PC-9 (cell line): ENCODE measurements around the gene ULBP3. TPM values are rescaled to one million over a fixed set of nuclear protein-coding genes. Genes with fewer than 3 reads are reported as not detected.

Source experiments
- BruUV-seq: library from RNA; stranded (reverse); fragments of 400-500 nt; replicated peaks from 2 replicates; lab custom pipeline; 2021; lab: Mats Ljungman, UMichigan
- CTCF ChIA-PET: fragments of 300-600 bp; sonication (Branson Sonifier 250); formaldehyde crosslinking; loops from one replicate; lab custom pipeline; 2022; ENCODE audit warnings: antibody characterized with exemption; lab: Charles Lee
- POLR2A ChIA-PET: fragments of 300-600 bp; sonication (Branson Sonifier 250); formaldehyde crosslinking; loops from one replicate; lab custom pipeline; 2022; ENCODE audit warnings: antibody characterized with exemption; ENCODE audit not compliant: unreplicated experiment; lab: Charles Lee
- DNase-seq, 2 experiments: peaks; one replicate each; pipeline versions ENCODE4 v3.0.0 to v3.0.0-alpha.2; 2015 to 2022; ENCODE audit warnings: mixed read lengths in 1 of 2
- H2AFZ ChIP-seq: fragments of 200-600 bp; sonication (generic); 2 replicates; pipeline ENCODE4 v1.8.1; 2017; ENCODE audit warnings: antibody characterized with exemption
- H3F3A ChIP-seq: fragments of 200-600 bp; sonication (generic); 2 replicates; pipeline ENCODE4 v1.8.1; 2017; ENCODE audit warnings: antibody characterized with exemption, mild to moderate bottlenecking, low read depth; ENCODE audit not compliant: insufficient read depth
- H3K27ac ChIP-seq: fragments of 200-600 bp; sonication (generic); 2 replicates; pipeline ENCODE4 v1.6.1; 2016; ENCODE audit warnings: mixed run types
- H3K27me3 ChIP-seq: fragments of 200-600 bp; sonication (generic); 2 replicates; pipeline ENCODE4 v1.6.1; 2016; ENCODE audit warnings: low read depth, mixed run types; ENCODE audit not compliant: insufficient read depth
- H3K36me3 ChIP-seq: fragments of 200-600 bp; sonication (generic); 2 replicates; pipeline ENCODE4 v1.6.1; 2016; ENCODE audit warnings: low read depth, mixed run types
- H3K4me1 ChIP-seq: fragments of 200-600 bp; sonication (generic); replicated peaks from 2 replicates; pipeline ENCODE4 v1.6.1; 2016; ENCODE audit warnings: mixed run types; ENCODE audit not compliant: insufficient read depth
- H3K4me2 ChIP-seq: fragments of 200-600 bp; sonication (generic); 2 replicates; pipeline ENCODE4 v1.6.1; 2017; ENCODE audit warnings: mixed run types
- H3K4me3 ChIP-seq: fragments of 200-600 bp; sonication (generic); 2 replicates; pipeline ENCODE4 v1.6.1; 2016; ENCODE audit warnings: mixed run types
- H3K79me2 ChIP-seq: fragments of 200-600 bp; sonication (generic); 2 replicates; pipeline ENCODE4 v1.6.1; 2017; ENCODE audit warnings: low read depth, mixed run types
- H3K9me2 ChIP-seq: fragments of 200-600 bp; sonication (generic); 2 replicates; pipeline ENCODE4 v1.8.1; 2017; ENCODE audit warnings: mild to moderate bottlenecking; ENCODE audit not compliant: insufficient read depth
- H3K9me3 ChIP-seq: fragments of 200-600 bp; sonication (generic); 2 replicates; pipeline ENCODE4 v1.8.1; 2016; ENCODE audit warnings: low read depth; ENCODE audit not compliant: insufficient read depth
- H4K20me1 ChIP-seq: fragments of 200-600 bp; sonication (generic); 2 replicates; pipeline ENCODE4 v1.8.1; 2017; ENCODE audit not compliant: insufficient read depth
- EZH2 ChIP-seq: fragments of 200-600 bp; sonication (generic); IDR thresholded peaks from 2 replicates; pipeline ENCODE4 v1.8.0; 2017; ENCODE audit warnings: antibody characterized with exemption, low read depth
- intact Hi-C: fragments of 100-400 bp; cut with micrococcal nuclease; formaldehyde crosslinking; loops from one replicate; pipeline ENCODE4 v1.10.0; 2022; ENCODE audit not compliant: unreplicated experiment
- total RNA-seq: library from RNA; stranded (reverse); gene quantifications from 2 replicates; pipeline ENCODE4 v1.2.3, GENCODE V29; 2021
- TF ChIP-seq, protein P1 (sequence below): fragments of 200-600 bp; sonication (generic); conservative IDR thresholded peaks from 2 replicates; pipeline ENCODE4 v1.6.1; 2017; ENCODE audit warnings: mixed run types, antibody characterized with exemption, mild to moderate bottlenecking, moderate library complexity

Gene ULBP3
- total RNA-seq, 1 experiment from 2014 or later, result 4.2 TPM

DNA sequence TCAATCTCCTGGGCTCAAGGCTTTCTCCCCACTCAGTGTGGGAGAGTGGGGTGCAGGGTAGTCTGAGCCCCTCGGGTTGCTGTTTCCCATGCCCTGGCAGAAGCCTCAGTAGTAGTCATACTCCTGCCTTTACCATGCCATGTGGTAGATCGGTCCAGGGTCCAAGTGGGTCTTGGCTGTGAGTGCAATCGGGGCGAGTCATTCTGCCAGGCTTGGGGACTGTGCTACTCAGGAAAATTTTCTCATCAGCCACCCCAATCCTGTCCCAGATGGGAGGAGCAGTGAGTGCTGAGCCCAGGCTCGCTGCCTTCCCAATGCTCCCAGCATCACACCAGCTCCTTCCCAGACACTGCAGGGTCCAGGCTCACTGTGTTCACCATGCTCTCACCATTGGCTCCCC lies 32.8 kb downstream of the ULBP3 start:
- Histone ChIP-seq H4K20me1 (no peaks in the 10 kb centered on the region), H3K9me3 (no peaks in the 10 kb centered on the region), H3K27ac (no peak overlapping the region), H3K4me1 (no peaks in the 10 kb centered on the region), H3K36me3 (no peaks in the 10 kb centered on the region), H3K79me2 (no peaks in the 10 kb centered on the region), H3K4me2 (no peak overlapping the region), H3K4me3 (no peak overlapping the region), H3K9me2 (no peaks in the 10 kb centered on the region), H3F3A (no peaks in the 10 kb centered on the region), H3K27me3 (peaks cover 11% of the 10 kb centered on the region), H2AFZ (no peak overlapping the region)
- intact Hi-C loops, result no loop called here
- ChIA-PET CTCF (no interaction called here), POLR2A (no interaction called here)
- BruUV-seq, result no TSS peak
- TF ChIP-seq EZH2, result no peak
- TF ChIP-seq, protein P1, sequence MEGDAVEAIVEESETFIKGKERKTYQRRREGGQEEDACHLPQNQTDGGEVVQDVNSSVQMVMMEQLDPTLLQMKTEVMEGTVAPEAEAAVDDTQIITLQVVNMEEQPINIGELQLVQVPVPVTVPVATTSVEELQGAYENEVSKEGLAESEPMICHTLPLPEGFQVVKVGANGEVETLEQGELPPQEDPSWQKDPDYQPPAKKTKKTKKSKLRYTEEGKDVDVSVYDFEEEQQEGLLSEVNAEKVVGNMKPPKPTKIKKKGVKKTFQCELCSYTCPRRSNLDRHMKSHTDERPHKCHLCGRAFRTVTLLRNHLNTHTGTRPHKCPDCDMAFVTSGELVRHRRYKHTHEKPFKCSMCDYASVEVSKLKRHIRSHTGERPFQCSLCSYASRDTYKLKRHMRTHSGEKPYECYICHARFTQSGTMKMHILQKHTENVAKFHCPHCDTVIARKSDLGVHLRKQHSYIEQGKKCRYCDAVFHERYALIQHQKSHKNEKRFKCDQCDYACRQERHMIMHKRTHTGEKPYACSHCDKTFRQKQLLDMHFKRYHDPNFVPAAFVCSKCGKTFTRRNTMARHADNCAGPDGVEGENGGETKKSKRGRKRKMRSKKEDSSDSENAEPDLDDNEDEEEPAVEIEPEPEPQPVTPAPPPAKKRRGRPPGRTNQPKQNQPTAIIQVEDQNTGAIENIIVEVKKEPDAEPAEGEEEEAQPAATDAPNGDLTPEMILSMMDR, result no peak
- DNase-seq, result no peak

DNA sequence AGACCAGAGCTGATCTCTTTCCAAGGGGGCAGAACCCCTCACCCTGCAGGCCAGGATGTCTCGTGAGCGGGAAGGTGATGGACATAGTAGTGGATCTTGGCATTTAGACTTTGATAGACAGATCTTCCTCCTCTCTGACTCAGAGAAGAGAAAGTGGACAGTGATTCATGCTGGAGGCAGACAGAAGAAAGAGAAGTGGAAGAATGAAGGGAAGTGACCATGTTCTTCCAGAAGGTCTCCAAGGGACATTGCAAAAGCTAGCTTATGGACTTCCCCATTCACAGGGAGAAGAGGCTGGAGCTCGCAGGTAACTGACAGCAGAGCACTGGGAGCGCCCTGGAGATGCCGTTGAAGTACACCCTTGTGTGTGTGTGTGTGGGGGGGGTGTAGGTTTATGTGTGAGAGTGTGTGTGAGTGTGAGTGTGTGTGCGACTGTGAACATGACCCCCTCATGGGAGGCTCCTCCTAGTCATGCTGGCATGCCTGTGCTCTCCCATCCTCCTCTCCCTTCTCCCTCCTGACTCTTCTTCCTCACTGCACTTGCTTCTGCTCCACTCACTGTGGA lies 35.6 kb downstream of the ULBP3 start:
- Histone ChIP-seq H3K9me3 (no peaks in the 10 kb centered on the region), H3K4me1 (no peaks in the 10 kb centered on the region), H3K9me2 (no peaks in the 10 kb centered on the region), H2AFZ (no peak overlapping the region), H3K36me3 (no peaks in the 10 kb centered on the region), H3K4me2 (no peak overlapping the region), H3K27me3 (peaks cover 11% of the 10 kb centered on the region), H3F3A (no peaks in the 10 kb centered on the region), H4K20me1 (no peaks in the 10 kb centered on the region), H3K27ac (no peak overlapping the region), H3K4me3 (no peak overlapping the region), H3K79me2 (no peaks in the 10 kb centered on the region)
- ChIA-PET POLR2A (no interaction called here), CTCF (interaction anchor here (0.5 kb wide), 1 partner anchor 652 kb away, joined by 3 read pairs; no protein-coding TSS in a partner anchor)
- BruUV-seq, result no TSS peak
- intact Hi-C loops, result no loop called here
- TF ChIP-seq, protein P1, result no peak
- TF ChIP-seq EZH2, result no peak
- DNase-seq, result no peak

DNA sequence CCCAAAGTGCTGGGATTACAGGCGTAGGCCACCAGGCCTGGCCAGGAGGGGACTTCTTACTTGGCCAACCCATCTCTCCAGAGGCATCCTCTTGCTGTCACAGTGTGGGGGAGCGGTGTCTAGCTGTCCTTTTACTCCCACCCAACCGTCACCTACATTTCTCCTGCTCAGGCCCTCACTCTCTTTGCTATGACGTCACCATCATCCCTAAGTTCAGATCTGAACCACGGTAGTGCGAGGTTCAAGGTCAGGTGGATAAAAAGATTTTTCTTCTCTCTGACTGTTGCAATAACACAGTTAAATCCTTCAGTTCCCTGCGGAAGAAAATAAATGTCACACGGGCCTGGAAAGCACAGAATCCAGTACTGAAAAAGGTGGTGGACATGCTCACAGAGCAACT lies 36.3 kb downstream of the ULBP3 start:
- intact Hi-C loops, result no loop called here
- no peaks in the 10 kb centered on the region for H3K9me3 ChIP-seq
- no peaks in the 10 kb centered on the region for H3K36me3 ChIP-seq
- ChIA-PET CTCF (no interaction called here), POLR2A (no interaction called here)
- H3F3A ChIP-seq, result no peaks in the 10 kb centered on the region
- H3K4me2 ChIP-seq, result no peak overlapping the region
- H3K4me3 ChIP-seq, result no peak overlapping the region
- no peaks in the 10 kb centered on the region for H3K79me2 ChIP-seq
- no peak overlapping the region for H3K27ac ChIP-seq
- no peak overlapping the region for H2AFZ ChIP-seq
- H3K9me2 ChIP-seq, result no peaks in the 10 kb centered on the region
- no TSS peak for BruUV-seq
- TF ChIP-seq EZH2, result no peak
- TF ChIP-seq, protein P1, result no peak
- no peaks in the 10 kb centered on the region for H3K4me1 ChIP-seq
- no peaks in the 10 kb centered on the region for H4K20me1 ChIP-seq
- DNase-seq, result no peak
- H3K27me3 ChIP-seq, result peaks cover 9% of the 10 kb centered on the region
